ENCODE results near the gene MYH11.

MYH11 gene

GRCh38 chr16:15691046-15691445 is 165.8 kb downstream of the MYH11 start:
- ATAC-seq (ENCODE audit: low read depth), result no peak
- no peak for DNase-seq (ENCODE audit: low spot score)
- no peak overlapping the region for H3K27ac ChIP-seq (ENCODE audit: poor library complexity, severe bottlenecking)
- H3K9me3 ChIP-seq (ENCODE audit: severe bottlenecking), result no peaks in the 10 kb centered on the region
- H3K4me3 ChIP-seq (ENCODE audit: severe bottlenecking), result no peak overlapping the region
- TF ChIP-seq CTCF (IDR thresholded peaks at IDR 0.05; ENCODE audit: poor library complexity, severe bottlenecking), result no peak
- no peaks in the 10 kb centered on the region for H3K27me3 ChIP-seq (ENCODE audit: insufficient read depth, poor library complexity, severe bottlenecking)
- peaks cover 95% of the 10 kb centered on the region for H3K36me3 ChIP-seq (ENCODE audit: low read depth)
- no peaks in the 10 kb centered on the region for H3K4me1 ChIP-seq (ENCODE audit: insufficient read depth, poor library complexity, severe bottlenecking)

GRCh38 chr16:15690296-15690695 is 166.5 kb downstream of the MYH11 start:
- Histone ChIP-seq H3K4me3 (ENCODE audit: severe bottlenecking) (no peak overlapping the region), H3K36me3 (ENCODE audit: low read depth) (peaks cover 95% of the 10 kb centered on the region), H3K27me3 (ENCODE audit: insufficient read depth, poor library complexity, severe bottlenecking) (no peaks in the 10 kb centered on the region), H3K27ac (ENCODE audit: poor library complexity, severe bottlenecking) (no peak overlapping the region), H3K4me1 (ENCODE audit: insufficient read depth, poor library complexity, severe bottlenecking) (no peaks in the 10 kb centered on the region), H3K9me3 (ENCODE audit: severe bottlenecking) (no peaks in the 10 kb centered on the region)
- ATAC-seq (ENCODE audit: low read depth) (no peak), DNase-seq (ENCODE audit: low spot score) (no peak)
- no peak for TF ChIP-seq CTCF (IDR thresholded peaks at IDR 0.05; ENCODE audit: poor library complexity, severe bottlenecking)

GRCh38 chr16:15689290-15689689 is 167.5 kb downstream of the MYH11 start:
- no peaks in the 10 kb centered on the region for H3K4me1 ChIP-seq (ENCODE audit: insufficient read depth, poor library complexity, severe bottlenecking)
- no peak overlapping the region for H3K4me3 ChIP-seq (ENCODE audit: severe bottlenecking)
- DNase-seq (ENCODE audit: low spot score) (no peak), ATAC-seq (ENCODE audit: low read depth) (no peak)
- H3K27me3 ChIP-seq (ENCODE audit: insufficient read depth, poor library complexity, severe bottlenecking), result no peaks in the 10 kb centered on the region
- no peak for TF ChIP-seq CTCF (IDR thresholded peaks at IDR 0.05; ENCODE audit: poor library complexity, severe bottlenecking)
- no peak overlapping the region for H3K27ac ChIP-seq (ENCODE audit: poor library complexity, severe bottlenecking)
- H3K9me3 ChIP-seq (ENCODE audit: severe bottlenecking), result no peaks in the 10 kb centered on the region
- H3K36me3 ChIP-seq (ENCODE audit: low read depth), result peaks cover 94% of the 10 kb centered on the region

- ATAC-seq (ENCODE audit: low read depth), result no peak
- Histone ChIP-seq H3K27me3 (ENCODE audit: insufficient read depth, poor library complexity, severe bottlenecking) (no peaks in the 10 kb centered on the region), H3K36me3 (ENCODE audit: low read depth) (peaks cover 95% of the 10 kb centered on the region)
Measured at GRCh38 chr16:15686287-15686686, 170.5 kb downstream of the MYH11 start.

More at GRCh38 chr16:15686287-15686686, 170.5 kb downstream of the MYH11 start:
- no peak for DNase-seq (ENCODE audit: low spot score)
- Histone ChIP-seq H3K9me3 (ENCODE audit: severe bottlenecking) (no peaks in the 10 kb centered on the region), H3K27ac (ENCODE audit: poor library complexity, severe bottlenecking) (no peak overlapping the region), H3K4me3 (ENCODE audit: severe bottlenecking) (no peak overlapping the region), H3K4me1 (ENCODE audit: insufficient read depth, poor library complexity, severe bottlenecking) (peaks cover 9% of the 10 kb centered on the region)
- TF ChIP-seq CTCF (IDR thresholded peaks at IDR 0.05; ENCODE audit: poor library complexity, severe bottlenecking), result no peak

Measured in RWPE2 (cell line).